B cell (primary cell): ENCODE data around the gene DNAI2. TPM values are rescaled to one million over a fixed set of nuclear protein-coding genes. Genes with fewer than 3 reads are reported as not detected.

Source experiments
- ATAC-seq: fragments of 200-7000 bp; cut with Tn5 transposase; one replicate; pipeline ENCODE4 v1.10.0; 2021; ENCODE audit warnings: low read depth, mild to moderate bottlenecking, moderate number of reproducible peaks, moderate library complexity
- CTCF ChIA-PET: fragments of 350-600 bp; sonication (Branson Sonifier 250); formaldehyde crosslinking; loops from one replicate; lab custom pipeline; 2021; ENCODE audit warnings: antibody characterized with exemption, inconsistent platforms; lab: Charles Lee
- POLR2A ChIA-PET: fragments of 350-600 bp; sonication (Branson Sonifier 250); formaldehyde crosslinking; loops from one replicate; lab custom pipeline; 2021; ENCODE audit warnings: antibody characterized with exemption; lab: Charles Lee
- DNase-seq: peaks from one replicate; pipeline ENCODE4 v3.0.0; 2013
- H2AFZ ChIP-seq: 2 replicates; pipeline ENCODE4 v1.6.1; 2012; ENCODE audit warnings: mild to moderate bottlenecking, low read depth, low read length; ENCODE audit not compliant: insufficient read depth, poor library complexity, severe bottlenecking
- H3K27ac ChIP-seq, 2 donors: 1 replicate in 1 of 2; 2 replicates in 1 of 2; pipeline ENCODE4 v1.5.1; 2012 to 2013; ENCODE audit warnings: low read length in 2 of 2, mild to moderate bottlenecking in 2 of 2, moderate library complexity in 1 of 2
- H3K27me3 ChIP-seq, 4 experiments: fragments of 200-600 bp in 1 of 4; sonication (generic) in 1 of 4; replicated peaks in 1 of 4; 1 replicate in 2 of 4; 2 replicates in 2 of 4; pipeline versions ENCODE4 v1.6.1 to v1.7.0; 2013 to 2016; ENCODE audit warnings: low read length in 3 of 4, mild to moderate bottlenecking in 2 of 4, mixed read lengths in 1 of 4, moderate library complexity in 1 of 4; ENCODE audit not compliant: insufficient read depth in 4 of 4, control insufficient read depth in 3 of 4; ENCODE audit errors: control extremely low read depth in 1 of 4
- H3K36me3 ChIP-seq, 2 experiments: replicated peaks in 1 of 2; 1 replicate in 1 of 2; 2 replicates in 1 of 2; pipeline versions ENCODE4 v1.6.1 to v1.7.1; 2013; ENCODE audit warnings: low read length in 1 of 2; ENCODE audit not compliant: insufficient read depth in 2 of 2, control insufficient read depth in 1 of 2; ENCODE audit errors: control extremely low read depth in 1 of 2, extremely low read depth in 1 of 2
- H3K4me1 ChIP-seq, 2 donors: fragments of 200-600 bp in 1 of 2; sonication (generic) in 1 of 2; 1 replicate in 1 of 2; 2 replicates in 1 of 2; pipeline versions ENCODE4 v1.5.1 to v1.6.1; 2013 to 2017; ENCODE audit warnings: low read length in 2 of 2; ENCODE audit not compliant: control insufficient read depth in 2 of 2, insufficient read depth in 2 of 2
- H3K4me2 ChIP-seq: replicated peaks from 2 replicates; pipeline ENCODE3; 2012; ENCODE audit warnings: mild to moderate bottlenecking, low read depth, low read length; ENCODE audit not compliant: poor library complexity, severe bottlenecking
- H3K4me3 ChIP-seq, 5 experiments: fragments of 200-600 bp in 1 of 5; sonication (generic) in 1 of 5; 1 replicate in 3 of 5; 2 replicates in 2 of 5; pipeline versions ENCODE4 v1.5.1 to v1.7.0; 2011 to 2016; ENCODE audit warnings: low read length in 4 of 5, mild to moderate bottlenecking in 4 of 5, low read depth in 2 of 5, control low read depth in 1 of 5, moderate library complexity in 1 of 5; ENCODE audit not compliant: insufficient read depth in 1 of 5; ENCODE audit errors: control extremely low read depth in 1 of 5, extremely low read depth in 1 of 5
- H3K79me2 ChIP-seq: fragments of 200-600 bp; sonication (generic); one replicate; pipeline ENCODE4 v1.6.0; 2016; ENCODE audit warnings: low read length; ENCODE audit not compliant: control insufficient read depth, insufficient read depth
- H3K9ac ChIP-seq: fragments of 200-600 bp; sonication (generic); 2 replicates; pipeline ENCODE4 v1.6.1; 2017; ENCODE audit warnings: mild to moderate bottlenecking, low read length, moderate library complexity
- H3K9me3 ChIP-seq, 3 donors: one replicate each; pipeline versions ENCODE4 v1.6.1 to v1.7.1; 2013; ENCODE audit warnings: low read length in 2 of 3; ENCODE audit not compliant: control insufficient read depth in 2 of 3, insufficient read depth in 1 of 3; ENCODE audit errors: control extremely low read depth in 1 of 3
- H4K20me1 ChIP-seq: 2 replicates; pipeline ENCODE4 v1.6.0; 2012; ENCODE audit warnings: mild to moderate bottlenecking, low read length; ENCODE audit not compliant: insufficient read depth, control insufficient read depth, poor library complexity, severe bottlenecking
- H3K27ac Mint-ChIP-seq: one replicate; pipeline ENCODE4 v1.8.0; 2021; ENCODE audit warnings: mixed read lengths
- H3K27me3 Mint-ChIP-seq: one replicate; pipeline ENCODE4 v1.8.0; 2021; ENCODE audit warnings: mixed read lengths
- H3K4me1 Mint-ChIP-seq: one replicate; pipeline ENCODE4 v1.8.0; 2021; ENCODE audit warnings: mixed read lengths
- H3K4me3 Mint-ChIP-seq: one replicate; pipeline ENCODE4 v1.8.0; 2021; ENCODE audit warnings: mixed read lengths
- H3K9me3 Mint-ChIP-seq: one replicate; pipeline ENCODE4 v1.8.0; 2022; ENCODE audit warnings: mixed read lengths; ENCODE audit not compliant: insufficient read depth
- CTCF ChIP-seq: fragments of 200-600 bp; IDR thresholded peaks from one replicate; pipeline ENCODE4 v1.8.0; 2022; ENCODE audit warnings: antibody characterized with exemption, mild to moderate bottlenecking
- EZH2 ChIP-seq: IDR thresholded peaks from 2 replicates; pipeline ENCODE4 v1.6.1; 2012; ENCODE audit warnings: borderline replicate concordance, low read depth, mild to moderate bottlenecking, moderate library complexity, low read length; ENCODE audit not compliant: insufficient read depth, poor library complexity, severe bottlenecking
- WGBS: methylation state at CpG from one replicate; pipeline ENCODE4 v1.1.5; 2013; ENCODE audit warnings: missing lambda C conversion rate; ENCODE audit not compliant: insufficient coverage; 5-methylcytosine and 5-hydroxymethylcytosine counted together
- intact Hi-C: fragments of 100-400 bp; cut with micrococcal nuclease; formaldehyde crosslinking; loops from one replicate; pipeline ENCODE4 v1.10.0; 2022
- polyA plus RNA-seq: library from polyadenylated mRNA; depleted of rRNA; stranded (reverse); fragments of >200 nt; gene quantifications from 2 replicates; pipeline ENCODE4 v1.2.3, GENCODE V29; 2012
- total RNA-seq, 2 donors: library from RNA; stranded (reverse); fragments of 120-200 nt in 1 of 2; gene quantifications; 1 replicate in 1 of 2; 2 replicates in 1 of 2; pipeline versions ENCODE4 v1.2.3 to v1.2.4, GENCODE V29; 2013 to 2022

The DNAI2 gene
- total and polyA plus RNA-seq, 2 donors (not counting 1 experiment from before 2014, with no cell fraction given) = not detected

DNA sequence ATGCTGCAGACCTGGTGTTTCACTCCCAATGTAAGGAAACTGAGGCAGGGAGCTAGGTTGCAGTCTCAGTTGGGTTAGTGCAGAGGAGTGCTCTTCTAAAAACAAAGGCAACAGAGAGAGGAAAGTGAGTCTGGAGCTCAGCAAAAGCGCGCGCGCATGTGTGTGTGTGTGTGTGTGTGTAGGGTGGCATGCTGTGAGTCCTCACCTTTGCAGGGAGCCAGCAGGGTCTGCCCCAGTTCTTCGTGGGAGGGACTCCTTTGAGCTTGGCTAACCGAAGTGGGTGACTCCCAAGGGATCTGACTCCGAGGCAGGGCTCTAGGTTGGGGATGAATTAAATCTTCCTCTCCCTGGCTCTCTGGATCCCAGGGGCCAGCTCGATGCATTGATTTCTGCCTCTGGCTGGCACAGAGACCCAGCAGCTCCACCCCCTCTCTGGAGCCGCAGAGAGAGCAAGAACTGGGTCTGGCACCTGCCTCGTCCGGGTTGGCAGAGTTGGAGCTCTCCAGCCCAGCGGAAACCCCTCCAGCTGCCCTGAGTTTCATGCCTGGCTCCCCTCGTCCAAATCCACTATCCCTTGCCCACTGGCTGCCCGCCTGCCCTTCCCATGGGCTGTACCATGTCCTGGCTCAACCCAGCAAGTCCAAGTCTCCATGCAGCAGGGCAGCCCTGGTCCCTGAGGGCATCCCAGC lies 88.9 kb downstream of the DNAI2 start:
- Histone ChIP-seq H3K36me3 (no peaks in the 10 kb centered on the region), H4K20me1 (no peaks in the 10 kb centered on the region), H2AFZ (no peak overlapping the region), H3K79me2 (no peaks in the 10 kb centered on the region), H3K4me1 (no peaks in the 10 kb centered on the region), H3K27me3 (peaks cover 0 to 29% (median 1%) of the 10 kb centered on the region in 4 experiments), H3K4me2 (no peak overlapping the region), H3K9me3 (no peaks in the 10 kb centered on the region), H3K27ac (no peak overlapping the region), H3K9ac (no peak overlapping the region), H3K4me3 (no peak overlapping the region)
- TF ChIP-seq CTCF = no peak
- TF ChIP-seq EZH2 = no peak
- peaks cover 2% of the 10 kb centered on the region for H3K4me1 Mint-ChIP-seq
- ATAC-seq (no peak), DNase-seq (no peak)
- H3K27ac Mint-ChIP-seq = no peak overlapping the region
- intact Hi-C loops = no loop called here
- ChIA-PET CTCF (interaction anchor here (0.6 to 4.1 kb wide), 7 partner anchors 94 to 763 kb away, joined by 3 to 12 read pairs (median 3); no protein-coding TSS in a partner anchor), POLR2A (interaction anchor here (0.6 kb wide), 1 partner anchor 169 kb away, joined by 4 read pairs; no protein-coding TSS in a partner anchor)
- peaks cover 32% of the 10 kb centered on the region for H3K27me3 Mint-ChIP-seq
- 80% methylated on average over 13 of the region's 14 CpGs for WGBS
- H3K9me3 Mint-ChIP-seq = no peaks in the 10 kb centered on the region
- H3K4me3 Mint-ChIP-seq = no peak overlapping the region

Other genes starting within 250 kb of the DNAI2 start
- 1,416 and 1,550 TPM in 2 replicates for gene RPL38, start 70.6 kb upstream of the DNAI2 start, total RNA-seq
- gene RPL38, start 70.6 kb upstream of the DNAI2 start, polyA plus RNA-seq = 553 and 722 TPM in 2 replicates
- gene TTYH2, start 60.7 kb upstream of the DNAI2 start, total RNA-seq = 3.1 and 3.8 TPM in 2 replicates
- 3.0 and 6.0 TPM in 2 replicates for gene TTYH2, start 60.7 kb upstream of the DNAI2 start, polyA plus RNA-seq
- not detected in 2 replicates for gene KIF19, start 52.0 kb downstream of the DNAI2 start, total RNA-seq
- 0.12 TPM in 1 of 2 replicates, not detected in the other for gene KIF19, start 52.0 kb downstream of the DNAI2 start, polyA plus RNA-seq
- not detected in 2 replicates for gene BTBD17, start 87.6 kb downstream of the DNAI2 start, total RNA-seq
- not detected in 2 replicates for gene BTBD17, start 87.6 kb downstream of the DNAI2 start, polyA plus RNA-seq
- gene GPR142, start 93.3 kb downstream of the DNAI2 start, total RNA-seq = not detected in 2 replicates
- not detected in 2 replicates for gene GPR142, start 93.3 kb downstream of the DNAI2 start, polyA plus RNA-seq
- 0.53 and 1.1 TPM in 2 replicates for gene GPRC5C, start 157.9 kb downstream of the DNAI2 start, total RNA-seq
- 0.66 and 4.3 TPM in 2 replicates for gene GPRC5C, start 157.9 kb downstream of the DNAI2 start, polyA plus RNA-seq
- gene CD300A, start 192.4 kb downstream of the DNAI2 start, total RNA-seq = 2.0 and 2.4 TPM in 2 replicates
- 2.9 and 5.7 TPM in 2 replicates for gene CD300A, start 192.4 kb downstream of the DNAI2 start, polyA plus RNA-seq